GM18508 (cell line): Measurements from ENCODE around the gene SIPA1L3.

ENCODE experiments used
- ATAC-seq: cut with Tn5 transposase; IDR thresholded peaks from one replicate; pipeline ENCODE4 v1.9.1; 2021; ENCODE audit warnings: moderate number of reproducible peaks; ENCODE audit not compliant: insufficient read depth, unreplicated experiment

SIPA1L3 gene

DNA sequence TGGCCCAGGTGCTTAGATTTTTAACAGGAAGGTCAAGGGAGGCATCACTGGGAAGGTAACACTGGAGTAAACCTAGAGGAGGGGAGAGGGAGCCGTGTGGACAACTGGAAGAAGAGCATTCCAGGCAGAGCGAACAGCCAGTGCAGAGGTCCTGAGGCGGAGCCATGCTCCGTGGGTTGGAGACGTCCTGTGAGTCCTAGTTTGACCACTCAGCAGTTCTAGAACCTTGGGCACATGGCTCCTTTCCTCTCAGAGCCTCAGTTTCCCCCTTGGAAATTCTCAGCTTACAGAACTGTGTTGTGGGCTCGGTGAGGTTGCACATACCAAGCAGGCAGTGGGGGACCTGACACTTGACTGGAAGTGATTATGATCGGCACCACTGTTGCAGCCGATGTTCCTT, 186.1 kb downstream of the SIPA1L3 start:
- no peak for ATAC-seq

DNA sequence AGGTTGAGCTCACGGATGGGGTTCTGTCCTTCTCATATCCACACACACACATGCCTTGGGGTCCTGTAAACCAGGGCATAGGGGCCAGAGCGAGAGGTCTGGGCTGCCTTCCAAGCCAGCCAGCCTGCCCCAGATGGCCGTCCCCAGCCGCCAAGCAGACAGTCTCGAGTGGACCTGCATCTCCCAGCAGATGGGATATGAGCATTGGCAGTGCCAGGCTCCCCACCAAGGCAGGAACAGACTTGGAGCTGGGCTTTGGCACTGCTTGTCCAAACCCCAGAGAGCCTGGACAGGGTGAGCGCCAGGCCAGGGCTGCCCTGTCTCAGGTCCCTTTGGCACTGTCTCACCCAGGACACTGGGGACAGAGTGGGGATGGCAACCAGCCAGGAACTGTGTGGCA, 186.6 kb downstream of the SIPA1L3 start:
- no peak for ATAC-seq

DNA sequence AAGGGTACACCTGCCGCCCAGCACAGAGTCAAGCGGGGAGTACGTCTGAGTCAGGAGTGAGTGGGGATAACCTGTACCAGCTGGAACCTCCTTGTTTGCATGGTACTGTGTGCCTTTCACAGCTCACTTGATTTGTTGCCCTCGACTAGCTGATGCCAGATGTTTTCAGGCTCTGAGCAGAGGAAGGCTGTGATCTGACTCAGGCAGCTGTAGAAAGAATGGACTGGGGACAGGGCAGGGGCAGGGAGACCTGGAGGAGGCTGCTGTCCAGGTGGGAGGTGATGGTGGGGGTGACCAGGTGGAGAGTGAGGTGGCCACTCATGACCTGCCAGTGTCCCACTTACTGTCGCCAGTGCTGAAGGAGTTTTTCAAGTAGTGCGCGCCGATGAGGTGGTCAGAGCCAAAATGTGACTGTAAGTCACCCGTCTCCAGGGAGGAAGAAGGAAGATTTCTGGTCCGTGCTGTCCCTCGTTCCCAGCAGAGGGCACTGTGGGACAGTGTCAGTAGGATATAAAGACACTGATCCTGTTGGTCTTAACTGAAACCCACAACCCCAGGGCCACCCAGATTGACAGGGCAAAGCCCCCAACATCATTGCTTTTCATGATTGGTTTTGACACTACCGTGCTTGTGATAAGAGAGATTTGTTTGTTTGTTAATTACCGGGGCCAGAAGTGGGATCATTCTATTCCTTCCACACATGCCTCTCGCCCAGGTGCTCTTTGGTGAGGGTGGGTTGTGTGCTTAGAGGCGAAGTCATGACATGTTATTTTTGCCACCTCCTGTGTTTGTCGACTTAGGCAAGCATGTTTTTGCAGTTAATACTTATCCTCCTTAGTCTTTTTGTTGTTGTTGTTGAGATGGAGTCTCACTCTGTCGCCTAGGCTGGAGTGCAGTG, 188.7 kb downstream of the SIPA1L3 start:
- ATAC-seq = no peak

DNA sequence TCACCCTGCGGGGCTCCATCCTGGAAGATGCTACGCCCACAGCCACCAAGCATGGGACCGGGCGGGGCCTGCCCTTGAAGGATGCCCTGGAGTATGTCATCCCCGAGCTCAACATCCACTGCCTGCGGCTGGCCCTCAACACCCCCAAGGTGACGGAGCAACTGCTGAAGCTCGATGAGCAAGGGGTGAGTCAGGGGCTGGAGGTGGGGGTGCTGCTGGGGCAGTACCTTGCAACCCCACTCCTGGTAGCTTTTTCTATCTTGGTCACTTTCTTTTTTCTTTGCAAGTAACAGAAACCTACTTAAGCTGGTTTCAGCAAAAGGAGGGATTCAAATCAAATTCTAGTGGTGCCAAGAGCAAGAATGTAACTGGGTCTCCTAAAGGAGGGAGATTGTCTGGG, 193.0 kb downstream of the SIPA1L3 start:
- no peak for ATAC-seq

DNA sequence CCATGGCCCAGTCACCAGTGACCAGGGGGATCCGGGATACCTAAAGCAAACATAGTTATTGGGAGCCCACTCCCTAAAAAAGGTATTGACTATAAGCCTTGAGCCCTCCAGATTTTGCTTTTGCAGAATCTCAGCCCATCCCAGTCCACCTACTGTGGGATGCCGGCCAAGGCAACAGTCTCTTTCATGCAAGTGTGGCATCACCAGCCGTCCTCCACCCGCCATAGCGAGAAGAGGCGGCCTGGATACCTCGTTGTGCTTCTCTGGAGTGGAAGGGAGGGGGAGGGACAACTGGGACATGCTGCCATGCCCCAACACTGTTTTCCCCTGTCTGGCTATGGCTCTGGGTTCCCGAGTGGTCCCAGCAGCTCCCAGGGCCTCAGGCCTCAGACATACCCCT, 193.6 kb downstream of the SIPA1L3 start:
- ATAC-seq = no peak

DNA sequence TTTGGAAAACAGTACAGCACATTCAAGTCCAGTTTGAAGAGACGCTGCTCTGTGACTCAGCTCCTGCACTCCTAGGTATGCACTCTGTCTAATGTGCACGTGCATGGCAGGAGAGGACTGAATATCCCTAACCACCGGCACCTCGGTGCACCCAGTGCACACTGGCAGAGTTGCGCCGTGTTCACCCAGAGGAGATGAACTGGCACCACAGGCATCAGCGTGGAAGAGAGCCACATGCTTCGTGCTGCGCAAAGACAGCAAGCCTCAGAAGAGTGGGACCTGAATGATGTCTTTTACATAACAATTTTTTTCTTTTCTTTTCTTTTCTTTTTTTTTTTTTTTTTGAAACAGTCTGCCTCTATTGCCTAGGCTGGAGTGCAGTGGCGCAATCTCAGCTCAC, 194.7 kb downstream of the SIPA1L3 start:
- no peak for ATAC-seq

DNA sequence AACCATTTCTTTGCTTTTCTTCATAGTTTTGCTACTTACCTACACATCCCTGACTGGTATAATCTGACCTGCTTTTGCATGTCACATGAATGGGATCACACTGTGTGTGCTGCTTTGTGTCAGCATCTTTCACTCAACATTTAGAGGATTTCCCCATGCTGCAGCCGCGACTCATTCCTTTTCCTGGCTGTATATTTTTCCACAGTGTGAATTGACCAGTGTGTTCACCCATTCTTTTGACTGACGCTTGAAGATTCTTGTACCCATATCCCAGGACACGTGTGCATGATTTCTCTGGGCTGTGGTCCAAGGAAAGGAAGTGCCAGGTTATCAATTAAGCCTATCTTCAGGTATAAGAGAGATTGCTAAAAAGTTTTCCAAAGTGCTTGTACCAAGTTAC, 198.6 kb downstream of the SIPA1L3 start:
- ATAC-seq = no peak

DNA sequence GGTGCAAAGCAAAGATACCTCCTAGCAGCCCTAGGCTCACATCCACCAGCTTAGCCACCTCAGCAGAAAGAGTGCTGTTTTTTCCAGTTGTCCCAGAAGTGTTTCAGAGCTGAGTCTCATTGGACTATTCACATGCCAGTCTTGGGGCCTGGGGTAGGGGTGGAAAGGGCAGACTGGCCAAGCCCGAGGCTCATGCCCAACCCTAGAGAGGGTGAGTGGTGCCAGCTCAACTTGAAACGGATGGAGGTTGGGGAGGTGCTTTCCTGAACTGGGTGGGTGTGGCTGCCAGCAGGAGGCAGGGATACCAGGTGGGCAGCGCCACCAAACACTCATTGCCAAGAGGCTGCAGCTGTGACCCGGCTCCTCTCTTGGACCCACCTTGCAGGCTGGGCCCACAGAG, 200.1 kb downstream of the SIPA1L3 start:
- no peak for ATAC-seq

DNA sequence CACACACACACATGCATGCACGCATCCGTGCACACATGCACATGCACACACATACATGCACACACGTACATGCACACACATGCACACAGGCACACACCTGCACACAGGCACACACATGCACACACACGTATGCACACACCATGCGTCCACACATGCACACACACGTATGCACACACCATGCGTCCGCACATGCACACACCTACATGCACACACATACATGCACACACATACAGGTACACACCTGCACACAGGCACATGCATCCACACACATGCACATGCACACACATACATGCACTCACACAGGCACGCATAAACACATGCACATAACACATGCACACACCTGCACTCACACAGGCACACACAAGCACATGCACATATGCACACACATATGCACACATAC, 204.9 kb downstream of the SIPA1L3 start:
- ATAC-seq = no peak

DNA sequence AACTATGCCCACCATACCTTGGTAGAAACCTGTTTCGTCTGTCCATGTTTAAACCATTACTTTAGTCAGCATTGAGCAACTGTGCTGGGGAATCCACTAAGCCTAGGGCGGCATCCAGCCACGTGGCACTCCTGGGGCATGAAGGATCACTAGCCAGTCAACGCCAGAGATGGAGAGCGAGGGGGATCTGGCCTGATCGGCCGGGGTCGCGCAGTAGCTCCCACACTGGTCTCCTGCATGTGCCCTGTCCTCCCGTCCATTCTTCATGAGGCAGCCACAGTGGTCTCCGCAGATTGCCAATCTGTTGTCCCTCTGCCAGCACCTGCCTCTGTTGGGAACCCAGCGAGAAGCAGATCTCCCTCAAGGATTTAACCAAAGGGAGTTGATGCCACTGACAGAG, 207.6 kb downstream of the SIPA1L3 start:
- ATAC-seq = no peak

DNA sequence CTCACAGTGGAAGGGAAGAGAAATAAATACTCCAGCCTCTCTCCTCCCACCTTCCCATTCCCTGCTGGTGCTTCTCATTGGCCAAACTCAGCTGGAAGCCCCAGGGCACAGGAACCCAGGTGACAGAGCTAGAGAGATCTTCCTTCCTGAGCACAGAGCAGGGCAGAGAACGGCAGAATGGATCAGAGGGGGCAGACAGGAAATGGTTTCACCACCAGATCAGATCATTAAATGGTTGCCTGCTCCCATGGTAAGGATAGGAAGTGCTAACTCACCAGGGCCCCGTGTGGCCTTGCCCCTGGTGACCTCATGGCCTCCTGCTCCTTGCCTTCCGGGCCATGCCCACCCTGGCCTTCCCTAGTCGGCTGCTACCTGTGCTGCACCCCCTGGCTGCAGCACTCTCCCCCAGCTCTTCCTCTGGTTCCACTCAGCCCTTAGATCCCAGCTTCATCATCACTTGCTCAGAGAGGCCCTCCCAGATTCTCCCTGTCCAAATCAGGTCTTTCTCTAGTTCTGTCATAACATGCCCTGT, 208.3 kb downstream of the SIPA1L3 start:
- no peak for ATAC-seq

DNA sequence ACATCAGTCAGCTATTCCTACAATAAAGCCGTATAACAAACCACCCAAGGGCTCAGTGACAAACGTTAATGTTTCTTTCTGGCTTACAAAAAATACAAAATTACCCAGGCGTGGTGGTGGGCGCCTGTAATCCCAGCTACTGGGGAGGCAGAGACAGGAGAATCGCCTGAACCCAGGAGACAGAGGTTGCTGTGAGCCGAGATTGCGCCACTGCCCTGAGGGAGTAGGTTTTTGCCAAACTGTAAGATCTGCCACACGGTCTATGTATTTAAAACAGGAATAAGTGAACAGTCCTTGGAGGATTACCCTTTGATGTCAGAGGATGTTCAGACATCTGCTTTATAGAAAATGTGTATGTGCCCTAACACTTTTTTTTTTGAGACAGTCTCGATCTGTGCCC, 211.2 kb downstream of the SIPA1L3 start:
- no peak for ATAC-seq

DNA sequence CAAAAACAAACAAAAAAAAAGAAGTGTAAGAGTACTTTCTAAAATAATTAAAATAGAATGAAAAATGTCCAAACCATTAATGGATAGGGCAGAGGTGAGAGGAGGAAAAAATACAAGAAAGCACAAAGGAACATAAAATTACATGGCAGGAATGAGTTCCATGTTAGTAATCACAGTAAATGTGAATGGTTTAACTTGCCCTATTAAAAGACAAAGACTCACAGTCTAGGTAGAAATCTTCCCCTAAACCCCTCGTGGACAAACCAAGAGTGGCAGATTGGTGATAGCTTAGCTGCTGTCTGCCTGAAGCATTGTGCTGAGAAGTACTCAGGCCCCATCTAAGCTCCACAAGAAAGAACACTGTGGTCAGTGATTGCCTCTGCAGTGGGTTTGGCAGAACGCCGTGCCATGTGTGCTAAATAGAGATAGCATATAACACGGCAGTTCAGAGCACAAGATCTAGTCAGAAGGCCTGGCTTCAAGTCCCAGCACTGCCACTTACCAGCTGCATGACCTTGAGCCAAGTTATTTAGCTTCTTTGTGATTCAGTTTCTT, 213.5 kb downstream of the SIPA1L3 start:
- ATAC-seq = no peak

DNA sequence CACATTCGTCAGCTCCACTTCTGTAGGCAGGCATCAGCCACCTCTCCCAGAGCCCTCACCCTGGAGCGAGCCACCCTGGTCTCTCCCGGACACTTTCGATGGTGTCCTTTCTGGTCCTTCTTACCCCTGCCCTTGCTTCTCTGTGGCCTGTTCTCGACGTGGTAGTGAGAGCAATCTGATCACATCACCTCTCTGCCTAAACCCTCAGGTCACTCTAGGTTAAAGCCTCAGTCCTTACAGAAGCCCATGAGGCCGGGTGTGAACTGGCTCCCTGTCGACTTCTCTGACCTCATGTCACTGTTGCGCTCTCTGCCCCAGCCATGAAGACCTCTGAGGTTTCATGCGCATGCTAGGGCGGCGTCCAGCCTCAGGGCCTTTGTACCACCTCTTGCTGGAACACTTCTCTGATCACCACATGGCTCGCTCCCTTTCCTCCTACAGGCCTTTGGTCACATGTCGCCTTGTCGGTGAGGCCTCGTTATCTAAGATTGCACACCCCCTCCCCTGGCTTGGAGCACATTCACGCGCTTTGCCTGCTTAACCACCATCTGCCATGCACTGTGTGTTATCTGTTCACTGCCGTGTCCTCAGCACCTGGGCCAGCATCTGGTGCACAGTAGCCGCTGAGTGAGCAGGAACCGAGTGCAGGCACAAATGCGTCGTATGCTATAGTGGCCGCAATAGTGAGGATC, 215.5 kb downstream of the SIPA1L3 start:
- no peak for ATAC-seq

DNA sequence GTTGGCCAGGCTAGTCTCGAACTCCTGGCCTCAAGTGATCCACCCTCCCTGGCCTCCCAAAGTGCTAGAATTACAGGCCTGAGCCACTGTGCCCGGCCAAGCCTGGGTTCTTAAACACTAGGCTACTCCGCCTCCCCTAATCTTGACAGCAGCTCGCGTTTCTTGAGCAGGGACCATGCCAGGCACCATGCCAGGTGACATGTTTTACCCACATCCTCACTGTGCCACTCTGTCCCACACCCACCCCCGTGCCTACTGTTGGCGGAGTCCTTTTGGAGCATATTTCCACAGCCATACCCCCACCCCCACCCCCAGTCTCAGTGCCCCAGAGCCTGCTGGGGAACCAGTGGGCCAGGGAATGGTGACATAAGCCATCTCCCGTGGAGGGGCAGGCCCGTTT, 218.2 kb downstream of the SIPA1L3 start:
- no peak for ATAC-seq

DNA sequence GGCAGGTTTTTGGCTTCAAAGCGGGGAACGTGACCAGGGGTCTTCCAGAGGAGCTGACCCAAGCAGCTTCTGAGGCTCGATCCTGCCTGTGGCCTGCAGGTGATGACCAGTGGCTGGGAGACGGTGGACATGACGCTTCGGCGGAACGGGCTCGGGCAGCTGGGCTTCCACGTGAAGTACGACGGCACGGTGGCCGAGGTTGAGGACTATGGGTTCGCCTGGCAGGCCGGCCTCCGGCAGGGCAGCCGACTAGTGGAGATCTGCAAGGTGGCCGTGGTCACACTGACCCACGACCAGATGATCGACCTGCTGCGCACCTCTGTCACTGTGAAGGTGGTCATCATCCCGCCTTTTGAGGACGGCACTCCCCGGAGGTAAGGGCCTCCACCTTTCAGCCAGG, 223.4 kb downstream of the SIPA1L3 start:
- ATAC-seq = no peak

DNA sequence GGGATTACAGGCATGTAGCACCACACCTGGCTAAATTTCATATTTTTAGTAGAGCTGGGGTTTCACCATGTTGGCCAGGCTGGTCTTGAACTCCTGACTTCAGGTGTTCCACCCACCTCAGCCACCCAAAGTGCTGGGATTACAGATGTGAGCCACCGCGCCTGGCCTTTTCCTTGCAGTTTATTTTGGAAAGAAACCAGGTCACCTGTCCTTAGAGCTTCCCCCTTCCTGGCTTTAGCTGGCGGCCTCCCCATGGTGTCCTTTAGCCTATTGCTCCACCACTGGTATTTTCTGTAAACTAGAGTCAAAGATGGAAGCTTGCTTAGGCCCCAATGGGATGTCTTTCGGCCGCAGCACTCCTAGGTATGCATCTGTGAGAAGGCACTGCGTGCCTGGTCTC, 225.8 kb downstream of the SIPA1L3 start:
- no peak for ATAC-seq

DNA sequence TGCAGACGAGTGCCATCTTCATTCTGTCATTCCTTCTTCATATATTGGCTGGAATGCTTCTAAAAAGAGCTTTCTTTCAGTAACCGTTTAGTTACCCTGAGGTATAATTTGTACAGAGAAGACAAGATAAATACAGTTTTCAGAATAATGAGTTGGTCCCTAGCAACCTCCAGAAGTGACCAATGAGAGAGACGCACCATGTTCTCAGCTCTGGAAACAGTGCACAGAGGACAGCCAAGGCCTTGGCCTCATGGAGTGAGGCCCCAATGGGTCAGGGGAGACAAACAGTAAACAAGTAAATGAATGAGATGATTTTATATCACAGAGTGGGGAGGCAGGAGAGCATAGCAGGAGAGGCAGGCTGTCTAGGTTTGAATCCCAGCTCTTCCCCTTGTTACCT, 226.3 kb downstream of the SIPA1L3 start:
- no peak for ATAC-seq

DNA sequence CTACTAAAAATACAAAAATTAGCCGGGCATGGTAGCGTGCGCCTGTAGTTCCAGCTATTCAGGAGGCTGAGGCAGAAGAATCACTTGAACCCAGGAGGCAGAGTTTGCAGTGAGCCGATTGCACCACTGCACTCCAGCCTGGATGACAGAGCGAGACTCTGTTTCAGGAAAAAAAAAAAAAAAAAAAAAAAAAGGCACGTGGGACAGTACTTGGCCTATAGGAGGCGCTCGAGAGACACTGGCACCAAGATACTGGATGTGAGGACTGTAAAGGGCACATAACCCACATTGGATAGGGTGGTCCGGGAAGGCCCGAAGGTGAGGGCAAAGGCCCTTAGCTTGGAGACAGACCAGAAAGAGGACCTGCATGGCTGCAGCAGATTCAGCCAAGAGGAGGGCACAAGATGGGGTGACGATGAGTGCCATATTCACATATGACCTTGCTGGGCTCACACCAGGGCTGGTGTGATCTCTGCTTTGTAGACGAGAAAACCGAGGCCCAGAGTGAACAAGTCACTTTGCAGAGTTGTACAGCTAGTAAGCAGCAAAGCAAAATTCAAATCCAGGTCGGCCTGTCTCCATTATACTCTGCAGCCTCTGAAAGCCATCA, 227.6 kb downstream of the SIPA1L3 start:
- no peak for ATAC-seq

DNA sequence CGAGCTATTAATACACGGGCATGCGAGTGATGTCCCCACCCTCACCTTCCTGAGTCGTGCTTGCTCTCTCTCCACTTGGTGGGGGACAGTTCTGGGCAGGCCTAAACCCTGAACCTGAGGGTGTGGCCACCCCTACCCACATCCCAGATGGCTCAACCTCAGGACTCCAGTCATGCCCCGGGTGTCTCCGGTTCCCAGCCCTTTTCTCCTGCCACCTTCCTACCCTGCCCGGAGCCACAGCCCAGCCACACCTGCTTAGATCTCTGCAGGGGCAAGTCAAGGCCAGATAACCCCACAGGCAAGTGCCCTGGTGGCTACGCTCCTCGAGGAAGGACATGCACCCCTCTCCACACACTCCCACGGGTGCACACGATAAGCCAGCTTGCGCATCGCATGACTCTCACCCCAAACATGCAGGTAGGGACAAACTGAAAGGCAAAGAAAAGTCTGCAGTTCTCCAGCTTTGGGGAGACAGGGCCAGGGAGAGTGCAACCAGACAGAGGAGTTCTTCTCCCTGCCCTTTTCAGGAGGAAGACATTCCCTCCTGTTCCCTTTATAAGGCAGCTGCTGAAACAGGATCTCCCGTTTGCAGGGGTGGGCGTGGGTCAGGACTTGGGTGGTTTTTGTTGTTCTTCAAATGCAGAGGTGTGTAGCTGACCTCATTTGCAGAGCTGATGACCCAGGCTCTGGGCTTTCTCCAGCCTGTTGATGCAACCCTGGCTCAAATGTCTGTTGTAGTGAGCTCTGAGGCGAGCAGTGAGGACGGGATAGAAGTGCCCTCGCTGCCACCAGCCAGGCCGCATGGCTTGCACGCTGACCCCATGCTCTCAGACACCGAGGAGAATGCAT, 228.4 kb downstream of the SIPA1L3 start:
- ATAC-seq = no peak
